Right renal cortex interstitium (tissue), 3 donors: ENCODE measurements around the gene GABRR2. TPM values are rescaled to one million over a fixed set of nuclear protein-coding genes. Genes with fewer than 3 reads are reported as not detected.

Experiments
- DNase-seq, 3 donors: peaks; one replicate each; pipeline ENCODE4 v3.0.0-alpha.2; 2013; ENCODE audit warnings: low read depth in 3 of 3, low spot score in 2 of 3
- polyA plus RNA-seq, 3 donors: library from polyadenylated mRNA; unstranded; fragments of 120-200 nt; gene quantifications; one replicate each; pipeline ENCODE4 v1.2.1, GENCODE V29; 2013; ENCODE audit not compliant: insufficient read length in 3 of 3

The GABRR2 gene
- 1 to 10 TPM in 2 of 3 donors, under 1 TPM in 1; 0.80 to 1.3 (median 1.1) TPM for polyA plus RNA-seq

GRCh38 chr6:89315249-89315885 is at the start of gene GABRR2:
Gene GABRR2, minus strand, starts transcription at chr6:89315299. Its CDS starts 134 bp downstream, at chr6:89315165.
- DNase-seq: no peak

DNA sequence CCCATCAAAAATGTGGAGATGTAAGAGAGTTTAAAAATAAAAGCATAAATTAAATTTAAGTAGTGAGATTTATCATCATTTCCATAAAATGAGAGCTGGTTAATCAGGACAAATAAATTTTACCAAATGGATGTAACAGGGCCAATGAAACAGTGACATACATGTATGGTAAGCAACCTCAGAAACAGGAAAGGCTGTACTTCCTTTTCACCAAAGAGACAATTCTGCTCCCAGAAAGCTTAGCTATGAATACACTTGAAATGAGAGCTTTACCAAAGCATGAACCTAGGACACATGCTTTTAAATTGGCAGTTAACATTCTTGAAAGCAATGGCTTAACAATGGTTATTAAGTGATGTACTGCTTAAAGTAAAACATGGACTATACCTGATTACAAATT is 49.5 kb upstream of the GABRR2 start:
- no peak for DNase-seq

GRCh38 chr6:89361171-89361570 is 46.1 kb upstream of the GABRR2 start:
- DNase-seq: no peak

- DNase-seq: no peak
Observed at GRCh38 chr6:89360415-89360999, 45.4 kb upstream of the GABRR2 start.

DNA sequence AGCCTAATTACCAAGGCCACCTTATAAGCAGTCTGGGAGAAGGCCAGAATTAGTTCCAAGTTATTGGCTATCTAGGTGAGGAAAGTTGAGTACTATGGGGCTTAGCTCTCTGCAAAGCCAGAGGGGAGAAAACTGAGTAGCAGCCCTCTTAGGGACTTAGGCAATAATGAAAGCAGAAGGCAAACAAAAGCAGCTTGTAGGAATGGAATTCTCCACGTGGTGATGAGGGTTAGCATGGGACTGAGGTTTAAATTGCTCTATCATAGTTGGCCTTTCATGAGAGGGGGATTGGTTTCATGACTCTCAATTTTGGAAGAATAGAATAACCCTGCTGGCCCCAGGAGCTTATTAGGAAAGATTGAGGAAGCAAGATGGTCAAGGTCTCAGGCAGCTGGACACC is 44.5 kb upstream of the GABRR2 start:
- no peak for DNase-seq

DNA sequence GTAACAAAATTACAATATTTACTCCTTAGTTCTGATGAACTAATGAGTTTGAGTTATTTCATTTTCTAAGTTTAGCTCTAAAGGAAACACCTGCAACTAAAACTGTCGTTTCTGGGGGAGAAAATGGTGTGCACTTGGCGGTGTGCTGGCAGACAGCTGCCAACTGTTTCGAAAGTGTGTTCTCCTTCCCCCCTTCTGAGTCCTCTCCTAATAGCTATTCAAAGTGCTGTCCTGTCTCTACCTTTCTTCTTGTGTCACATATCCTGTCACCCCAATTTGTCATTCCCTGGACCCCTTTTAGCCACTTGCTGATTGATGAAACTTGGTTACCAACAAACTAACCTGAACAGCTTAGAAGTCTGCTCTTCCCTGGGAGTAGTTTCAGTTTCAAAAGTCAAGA is 42.3 kb upstream of the GABRR2 start:
- DNase-seq: no peak

- DNase-seq: no peak
Observed at GRCh38 chr6:89356642-89357170, 41.6 kb upstream of the GABRR2 start.

- DNase-seq: no peak
Observed at GRCh38 chr6:89355511-89356194, 40.6 kb upstream of the GABRR2 start.

GRCh38 chr6:89353702-89354392 is 38.7 kb upstream of the GABRR2 start:
- no peak for DNase-seq

DNA sequence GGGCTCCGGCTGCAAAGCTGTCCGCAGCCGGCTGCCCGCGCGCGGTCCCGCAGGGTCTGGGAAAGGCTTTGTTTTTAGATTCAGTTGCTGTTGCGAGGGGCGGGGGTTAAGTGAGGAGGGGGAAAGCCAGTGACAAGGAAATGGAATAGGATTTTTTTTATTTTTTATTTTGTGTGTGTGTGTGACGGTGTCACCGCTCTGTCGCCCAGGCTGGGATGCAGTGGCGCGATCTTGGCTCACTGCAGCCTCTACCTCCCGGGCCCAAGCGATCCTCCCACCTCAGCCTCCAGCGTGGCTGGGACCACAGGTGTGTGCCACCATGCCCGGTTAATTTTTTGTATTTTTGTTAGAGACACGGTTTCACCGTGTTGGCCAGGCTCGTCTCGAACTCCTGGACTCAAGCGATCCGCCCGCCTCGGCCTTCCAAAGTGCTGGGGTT is 38.0 kb upstream of the GABRR2 start:
- DNase-seq: peak in 1 of 3 donors; percentile 50

DNA sequence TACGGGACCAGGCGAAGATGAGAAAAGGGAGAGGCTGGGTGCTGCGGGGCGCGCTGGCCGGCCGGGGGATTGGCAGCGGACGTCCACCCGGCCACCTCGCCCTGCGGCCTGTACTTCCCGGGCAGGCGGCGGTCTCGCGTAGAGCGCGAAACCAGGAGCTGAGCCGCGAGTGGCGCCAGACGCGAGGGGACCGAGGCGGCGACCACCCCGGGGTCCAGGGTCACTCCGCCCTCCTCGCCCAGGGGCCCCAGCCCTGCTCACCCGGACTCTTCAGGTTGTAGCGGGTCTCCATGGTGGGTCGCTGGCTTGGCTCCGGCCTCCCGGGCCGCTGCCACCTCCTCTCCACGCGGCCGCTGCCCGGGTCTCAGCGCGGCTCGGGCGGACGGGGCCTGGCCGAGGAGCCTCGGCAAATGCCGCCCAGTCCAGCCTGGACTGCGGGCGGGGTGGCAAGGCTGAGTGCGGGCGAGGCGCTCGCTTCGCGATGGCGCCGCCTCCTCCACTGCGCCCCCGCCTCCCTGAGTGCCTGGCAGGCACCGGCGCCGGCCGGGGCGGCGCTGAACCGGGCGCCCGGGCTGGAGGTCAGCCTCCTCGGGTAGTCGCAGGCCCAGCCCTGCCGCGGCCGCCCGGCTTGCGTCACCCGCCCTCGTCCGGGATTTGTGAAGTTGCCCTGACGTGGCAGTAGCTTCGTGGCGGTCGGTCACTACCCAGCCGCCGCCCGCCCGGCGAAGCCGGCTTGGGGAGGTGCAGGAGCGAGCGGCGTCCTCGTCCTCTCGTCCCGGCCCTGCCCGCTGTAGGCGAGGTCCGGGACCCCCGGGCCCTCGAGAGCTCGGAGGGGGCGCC is 37.4 kb upstream of the GABRR2 start, which contains the start of gene UBE2J1:
Gene UBE2J1, minus strand, starts transcription at position 445 of the 840 bp plus-strand sequence. Its CDS starts 153 bp downstream, at position 292.
- DNase-seq: peak in 2 of 3 donors; percentile 72 to 73

DNA sequence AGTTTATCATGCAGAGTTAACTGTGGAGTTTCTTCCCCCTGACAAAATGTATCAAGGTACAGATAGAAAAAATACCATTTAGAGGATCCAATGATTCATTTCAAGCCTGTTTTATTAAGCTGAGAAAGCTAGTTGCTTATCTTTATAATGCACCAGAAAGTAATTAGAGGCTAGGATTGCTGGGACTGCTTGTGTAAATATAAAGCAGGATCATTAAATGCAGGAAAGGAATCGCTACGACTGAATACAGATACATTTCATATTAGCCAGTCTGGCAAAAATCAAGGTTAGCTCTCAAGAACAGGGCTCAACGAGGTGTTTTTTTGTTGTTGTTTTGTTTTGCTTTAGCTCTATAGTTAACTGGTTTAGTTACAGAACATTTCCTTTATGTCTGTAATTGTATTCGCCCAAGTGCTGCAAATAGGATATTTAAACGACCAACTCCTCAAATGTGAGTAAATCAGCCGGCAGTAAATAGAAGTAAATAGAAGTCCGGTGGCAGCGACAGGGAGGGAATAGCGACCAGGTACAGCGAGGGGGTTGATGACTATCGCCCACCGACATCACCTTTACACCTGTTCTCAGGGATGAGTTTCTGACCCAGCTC is 36.7 kb upstream of the GABRR2 start:
- no peak for DNase-seq

DNA sequence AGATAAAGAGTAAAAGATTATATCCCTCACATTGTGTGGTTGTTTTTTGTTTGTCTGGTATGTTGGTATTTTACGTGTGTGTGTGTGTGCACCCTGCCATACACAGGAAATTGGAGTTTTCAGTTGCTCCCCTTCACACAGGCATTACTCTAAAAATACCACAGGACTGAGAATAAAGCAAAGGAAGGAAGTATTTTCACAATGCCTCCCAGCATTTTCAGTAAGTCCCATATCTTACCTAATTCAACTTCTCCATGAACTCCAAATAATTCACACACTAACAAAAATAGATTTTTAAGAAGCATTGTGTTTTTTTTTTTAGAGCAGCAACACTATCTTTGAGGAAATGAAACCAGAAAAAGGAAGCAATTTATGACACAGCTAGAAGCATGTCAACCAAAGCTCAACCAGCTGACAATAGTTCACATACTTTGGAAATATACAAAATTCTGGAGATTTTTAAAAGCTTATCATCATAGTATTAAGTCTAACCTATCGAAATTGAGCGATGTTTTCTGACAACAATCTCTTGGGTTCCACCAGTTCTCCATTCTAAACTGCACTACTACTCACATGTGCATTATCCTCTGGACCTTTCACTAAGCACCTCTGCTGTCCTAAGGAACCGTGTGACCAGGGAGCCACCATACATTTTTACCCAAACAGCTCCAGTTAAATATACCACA is 35.3 kb upstream of the GABRR2 start:
- DNase-seq: no peak

- DNase-seq: no peak
Observed at GRCh38 chr6:89348372-89348771, 33.3 kb upstream of the GABRR2 start.

DNA sequence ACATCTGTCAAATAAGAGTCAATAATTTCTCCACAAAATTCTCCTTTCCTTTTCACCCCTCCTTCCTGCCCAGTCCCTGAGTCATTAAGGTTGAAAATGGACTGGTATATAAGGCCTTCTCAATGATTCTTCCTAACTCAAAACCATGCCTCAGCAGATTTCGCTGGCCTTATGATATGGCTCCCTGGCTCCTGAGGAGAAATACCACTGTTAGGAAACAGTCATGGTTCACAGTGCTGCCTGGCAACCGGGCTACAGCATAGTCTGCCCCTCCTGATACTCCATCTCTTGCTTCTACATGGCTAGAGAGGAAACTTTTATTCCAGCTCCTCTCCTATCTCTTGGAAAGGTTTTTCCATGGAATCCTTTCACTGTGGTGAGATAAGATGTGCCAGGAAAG is 32.7 kb upstream of the GABRR2 start:
- DNase-seq: no peak

GRCh38 chr6:89346433-89346832 is 31.3 kb upstream of the GABRR2 start:
- no peak for DNase-seq

- DNase-seq: no peak
Observed at GRCh38 chr6:89339565-89339964, 24.5 kb upstream of the GABRR2 start.

DNA sequence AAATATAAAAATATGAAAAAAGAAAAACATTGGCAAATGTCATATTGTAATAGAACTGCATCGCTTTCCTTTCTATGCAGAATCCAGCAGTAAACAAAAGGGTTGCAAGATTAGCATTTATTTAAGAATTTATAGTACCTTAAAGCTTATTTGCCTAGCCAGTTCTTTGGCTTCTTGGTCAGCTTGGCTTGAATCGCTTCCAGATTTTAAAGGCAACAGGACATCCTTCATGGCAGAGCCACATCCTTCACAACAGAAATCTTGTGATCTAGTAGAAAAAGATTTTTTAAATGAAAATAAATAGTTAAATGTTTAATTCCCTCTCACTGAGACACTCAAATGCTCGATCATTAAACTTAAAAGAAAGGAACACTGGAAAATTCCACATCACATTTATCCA is 20.1 kb upstream of the GABRR2 start:
- no peak for DNase-seq

- no peak for DNase-seq
Observed at GRCh38 chr6:89330910-89331309, 15.8 kb upstream of the GABRR2 start.
